BLaER1 treated with 17β-estradiol and CSF1 and Interleukin-3, amounts not matched to agents 10 nM and 100 nM (cell line): Measurements from ENCODE around the gene DNAH3.
A peak's percentile ranks its signal among the peaks of the same experiment; 100 is the strongest.
"Not testable (repeated sequence)": the region's sequence is repeated elsewhere in the genome, so short reads cannot be mapped to it uniquely, and the experiment has no call there.

Experiments
- H3K27ac ChIP-seq, 11 experiments: shearing (Covaris generic); formaldehyde crosslinking; 2 replicates each; pipeline ENCODE4 v1.8.1; 2022
- H3K27me3 ChIP-seq, 11 experiments: shearing (Covaris generic); formaldehyde crosslinking; 2 replicates each; pipeline ENCODE4 v1.8.1; 2022
- H3K36me3 ChIP-seq, 11 experiments: shearing (Covaris generic); formaldehyde crosslinking; 2 replicates each; pipeline ENCODE4 v1.8.1; 2022
- H3K4me1 ChIP-seq, 10 experiments: shearing (Covaris generic); formaldehyde crosslinking; 2 replicates each; pipeline ENCODE4 v1.8.1; 2022
- H3K4me2 ChIP-seq, 11 experiments: shearing (Covaris generic); formaldehyde crosslinking; 2 replicates each; pipeline ENCODE4 v1.8.1; 2022
- H3K4me3 ChIP-seq, 10 experiments: shearing (Covaris generic); formaldehyde crosslinking; 2 replicates each; pipeline ENCODE4 v1.8.1; 2022
- H3K9ac ChIP-seq, 11 experiments: shearing (Covaris generic); formaldehyde crosslinking; 2 replicates each; pipeline ENCODE4 v1.8.1; 2022
- H3K9me3 ChIP-seq, 11 experiments: shearing (Covaris generic); formaldehyde crosslinking; replicated peaks in 1 of 11; 2 replicates each; pipeline ENCODE4 v1.8.1; 2022
- H4K20me1 ChIP-seq, 11 experiments: shearing (Covaris generic); formaldehyde crosslinking; 2 replicates each; pipeline ENCODE4 v1.8.1; 2022
- Cebpa-rat ChIP-seq, 11 experiments: shearing (Covaris generic); IDR thresholded peaks; 2 replicates each; pipeline ENCODE4 v1.8.1; 2022

The DNAH3 gene

GRCh38 chr16:20954574-20954973 is 196.1 kb downstream of the DNAH3 start:
- Histone ChIP-seq H3K4me1 (no peaks in the 10 kb centered on the region), H4K20me1 (no peaks in the 10 kb centered on the region), H3K27me3 (no peaks in the 10 kb centered on the region), H3K4me3 (no peak overlapping the region), H3K9ac (no peak overlapping the region), H3K36me3 (no peaks in the 10 kb centered on the region), H3K9me3 (no peaks in the 10 kb centered on the region), H3K27ac (no peak overlapping the region), H3K4me2 (no peak overlapping the region)
- TF ChIP-seq Cebpa-rat (IDR thresholded peaks at IDR 0.05), result no peak

- Histone ChIP-seq H3K9me3 (no peaks in the 10 kb centered on the region), H3K4me2 (no peak overlapping the region), H3K27me3 (no peaks in the 10 kb centered on the region), H3K4me1 (no peaks in the 10 kb centered on the region), H3K9ac (no peak overlapping the region), H3K27ac (no peak overlapping the region), H3K4me3 (no peak overlapping the region), H3K36me3 (no peaks in the 10 kb centered on the region), H4K20me1 (no peaks in the 10 kb centered on the region)
- no peak for TF ChIP-seq Cebpa-rat (IDR thresholded peaks at IDR 0.05)
These were observed 198.3 kb downstream of the DNAH3 start for GRCh38 chr16:20952139-20952920.

GRCh38 chr16:20950294-20950693 is 200.4 kb downstream of the DNAH3 start:
- Histone ChIP-seq H3K9ac (no peak overlapping the region), H3K9me3 (no peaks in the 10 kb centered on the region), H3K4me2 (no peak overlapping the region), H3K4me1 (no peaks in the 10 kb centered on the region), H3K27me3 (no peaks in the 10 kb centered on the region), H3K27ac (no peak overlapping the region), H3K36me3 (no peaks in the 10 kb centered on the region), H3K4me3 (no peak overlapping the region), H4K20me1 (no peaks in the 10 kb centered on the region)
- no peak for TF ChIP-seq Cebpa-rat (IDR thresholded peaks at IDR 0.05)

GRCh38 chr16:20949660-20950059 is 201.0 kb downstream of the DNAH3 start:
- H3K27me3 ChIP-seq, result no peaks in the 10 kb centered on the region
- TF ChIP-seq Cebpa-rat (IDR thresholded peaks at IDR 0.05), result no peak
- no peak overlapping the region for H3K4me2 ChIP-seq
- H3K9me3 ChIP-seq, result no peaks in the 10 kb centered on the region
- H3K27ac ChIP-seq, result no peak overlapping the region
- H3K36me3 ChIP-seq, result no peaks in the 10 kb centered on the region
- H4K20me1 ChIP-seq, result no peaks in the 10 kb centered on the region
- H3K4me3 ChIP-seq, result no peak overlapping the region
- H3K9ac ChIP-seq, result no peak overlapping the region
- H3K4me1 ChIP-seq, result no peaks in the 10 kb centered on the region

- H3K4me3 ChIP-seq, result no peak overlapping the region
- no peaks in the 10 kb centered on the region for H3K36me3 ChIP-seq
- H3K9me3 ChIP-seq, result no peaks in the 10 kb centered on the region
- H3K4me1 ChIP-seq, result 0 out of 20 replicates have a peak, but pooled peaks cover 0 to 7% (median 0%) of the 10 kb centered on the region in 10 experiments
- H3K27ac ChIP-seq, result no peak overlapping the region
- H3K4me2 ChIP-seq, result no peak overlapping the region
- no peaks in the 10 kb centered on the region for H3K27me3 ChIP-seq
- TF ChIP-seq Cebpa-rat (IDR thresholded peaks at IDR 0.05), result no peak
- no peaks in the 10 kb centered on the region for H4K20me1 ChIP-seq
- H3K9ac ChIP-seq, result no peak overlapping the region
These were observed 202.2 kb downstream of the DNAH3 start for GRCh38 chr16:20948444-20948843.

GRCh38 chr16:20946015-20946629 is 204.5 kb downstream of the DNAH3 start:
- H3K27ac ChIP-seq, result no peak overlapping the region
- H3K9me3 ChIP-seq, result no peaks in the 10 kb centered on the region
- no peak overlapping the region for H3K9ac ChIP-seq
- H3K4me3 ChIP-seq, result no peak overlapping the region
- H3K4me1 ChIP-seq, result peaks cover 0 to 25% (median 7%) of the 10 kb centered on the region in 10 experiments; a peak in 10 of 20 replicates
- H3K27me3 ChIP-seq, result no peaks in the 10 kb centered on the region
- no peaks in the 10 kb centered on the region for H4K20me1 ChIP-seq
- no peak for TF ChIP-seq Cebpa-rat (IDR thresholded peaks at IDR 0.05)
- H3K36me3 ChIP-seq, result no peaks in the 10 kb centered on the region
- no peak overlapping the region for H3K4me2 ChIP-seq

- H3K4me2 ChIP-seq, H3K4me3 ChIP-seq, H4K20me1 ChIP-seq, H3K9me3 ChIP-seq, H3K36me3 ChIP-seq, H3K27me3 ChIP-seq, H3K9ac ChIP-seq: not testable (repeated sequence)
- Histone ChIP-seq H3K27ac (0 out of 22 replicates have a peak overlapping the region, but pooled peaks of 1 of the 11 experiments have one; percentile 3), H3K4me1 (peaks cover 0 to 31% (median 11%) of the 10 kb centered on the region in 10 experiments; a peak in 10 of 20 replicates)
These were observed 205.1 kb downstream of the DNAH3 start for GRCh38 chr16:20945575-20945875.

GRCh38 chr16:20944861-20945574 is 205.6 kb downstream of the DNAH3 start:
- Histone ChIP-seq H3K9me3 (no peaks in the 10 kb centered on the region), H3K27me3 (no peaks in the 10 kb centered on the region), H3K27ac (peak overlapping the region in 1 of 11 experiments; percentile 15; a peak in 2 of 22 replicates), H3K9ac (no peak overlapping the region), H3K4me2 (no peak overlapping the region), H3K4me3 (no peak overlapping the region), H4K20me1 (no peaks in the 10 kb centered on the region), H3K36me3 (no peaks in the 10 kb centered on the region), H3K4me1 (peaks cover 0 to 35% (median 11%) of the 10 kb centered on the region in 10 experiments; a peak in 10 of 20 replicates)
- no peak for TF ChIP-seq Cebpa-rat (IDR thresholded peaks at IDR 0.05)

GRCh38 chr16:20942256-20942655 is 208.4 kb downstream of the DNAH3 start:
- Histone ChIP-seq H3K27me3 (no peaks in the 10 kb centered on the region), H3K4me3 (no peak overlapping the region), H3K9ac (no peak overlapping the region), H4K20me1 (no peaks in the 10 kb centered on the region), H3K4me2 (peak overlapping the region in 4 of 11 experiments; percentile 54 to 81 (median 58); a peak in 7 of 22 replicates), H3K9me3 (no peaks in the 10 kb centered on the region), H3K4me1 (peaks cover 0 to 60% (median 15%) of the 10 kb centered on the region in 10 experiments; a peak in 10 of 20 replicates), H3K36me3 (no peaks in the 10 kb centered on the region), H3K27ac (peak overlapping the region in 1 of 11 experiments; percentile 20; a peak in 1 of 22 replicates)
- no peak for TF ChIP-seq Cebpa-rat (IDR thresholded peaks at IDR 0.05)
